Central memory CD8-positive, alpha-beta T cell (primary cell): Measurements from ENCODE around the gene VOPP1.

Source experiments
- ATAC-seq: fragments of 150-1000 bp; cut with Tn5 transposase; replicated peaks from 2 replicates; pipeline ENCODE4 v1.10.0; 2022; ENCODE audit warnings: mild to moderate bottlenecking, moderate FRiP score, moderate number of reproducible peaks; ENCODE audit not compliant: poor library complexity, severe bottlenecking; ENCODE audit errors: extremely low read depth
- DNase-seq, 2 donors: peaks; one replicate each; pipeline ENCODE4 v3.0.0; 2021; ENCODE audit warnings: low spot score in 2 of 2
- H3K27ac Mint-ChIP-seq: one replicate; pipeline ENCODE4 v1.8.0; 2022; ENCODE audit warnings: low read depth, mild to moderate bottlenecking, moderate library complexity, mixed read lengths
- H3K27me3 Mint-ChIP-seq: one replicate; pipeline ENCODE4 v1.8.0; 2022; ENCODE audit warnings: mixed read lengths
- H3K36me3 Mint-ChIP-seq: one replicate; pipeline ENCODE4 v1.8.0; 2022; ENCODE audit warnings: mild to moderate bottlenecking, moderate library complexity, mixed read lengths; ENCODE audit not compliant: insufficient read depth
- H3K4me1 Mint-ChIP-seq: one replicate; pipeline ENCODE4 v1.8.0; 2022; ENCODE audit warnings: mixed read lengths
- H3K4me3 Mint-ChIP-seq: one replicate; pipeline ENCODE4 v1.8.0; 2022; ENCODE audit warnings: mild to moderate bottlenecking, moderate library complexity, mixed read lengths
- H3K9me3 Mint-ChIP-seq: one replicate; pipeline ENCODE4 v1.8.0; 2022; ENCODE audit warnings: mixed read lengths

VOPP1 gene

DNA sequence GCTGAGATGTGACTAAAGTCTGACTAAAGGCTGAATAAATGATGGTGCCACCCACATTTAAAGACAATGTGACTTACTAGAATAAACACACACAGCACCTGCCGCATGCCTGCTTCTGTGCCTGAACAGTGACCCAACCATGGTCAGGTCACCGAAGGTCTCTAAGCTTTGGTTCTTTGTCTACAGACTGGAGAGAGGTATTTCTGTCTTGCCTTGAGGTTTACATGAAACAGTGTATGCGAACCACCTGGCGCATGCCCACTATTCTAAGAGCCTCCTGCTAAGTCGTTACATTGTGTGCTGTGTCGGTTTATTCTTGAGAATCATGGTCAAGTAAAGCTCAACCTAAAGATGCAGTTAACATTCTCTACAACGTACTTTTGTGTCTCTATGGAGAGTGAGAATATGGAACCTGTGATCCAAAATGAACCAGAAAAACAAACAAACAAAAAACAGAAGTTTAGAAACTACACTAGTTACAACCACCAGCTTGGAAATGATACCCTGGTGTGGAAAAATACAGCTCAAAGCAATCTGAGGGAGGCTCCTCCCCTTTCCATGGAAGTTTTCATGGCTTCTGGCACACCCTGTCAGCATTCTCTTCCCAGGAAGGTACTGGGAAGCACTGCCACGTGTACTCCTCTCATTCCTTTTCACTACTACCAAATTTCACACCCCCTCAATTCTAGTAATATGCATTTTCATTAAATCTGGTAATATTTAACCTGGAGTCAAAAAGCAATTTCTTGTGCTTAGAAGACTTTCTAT is 40.0 kb downstream of the VOPP1 start:
- ATAC-seq (no peak), DNase-seq (no peak)
- Mint-ChIP-seq H3K36me3 (peaks cover 10% of the 10 kb centered on the region), H3K9me3 (no peaks in the 10 kb centered on the region), H3K4me1 (peaks cover 79% of the 10 kb centered on the region), H3K4me3 (peak overlapping the region; percentile 63), H3K27me3 (no peaks in the 10 kb centered on the region), H3K27ac (peak overlapping the region; percentile 90)

DNA sequence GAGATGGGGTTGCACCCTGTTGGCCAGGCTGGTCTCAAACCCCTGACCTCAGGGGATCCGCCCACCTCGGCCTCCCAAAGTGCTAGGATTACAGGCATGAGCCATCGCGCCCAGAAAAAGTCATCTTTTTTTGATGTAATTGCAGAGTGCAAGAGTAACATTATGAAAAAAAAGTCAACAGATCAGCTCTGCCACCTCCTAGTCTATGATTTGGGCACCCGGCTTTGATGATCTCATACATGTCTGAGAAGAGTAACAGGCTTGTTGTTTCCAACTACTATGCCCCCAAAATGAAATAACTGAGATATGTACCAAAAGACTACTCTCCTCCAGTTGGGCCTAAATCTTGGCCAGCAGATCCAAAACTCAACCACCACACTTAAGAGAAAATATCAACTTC is 40.8 kb downstream of the VOPP1 start:
- Mint-ChIP-seq H3K27me3 (no peaks in the 10 kb centered on the region), H3K27ac (no peak overlapping the region), H3K4me3 (no peak overlapping the region), H3K36me3 (peaks cover 10% of the 10 kb centered on the region), H3K4me1 (peaks cover 79% of the 10 kb centered on the region), H3K9me3 (no peaks in the 10 kb centered on the region)
- ATAC-seq (no peak), DNase-seq (no peak)

DNA sequence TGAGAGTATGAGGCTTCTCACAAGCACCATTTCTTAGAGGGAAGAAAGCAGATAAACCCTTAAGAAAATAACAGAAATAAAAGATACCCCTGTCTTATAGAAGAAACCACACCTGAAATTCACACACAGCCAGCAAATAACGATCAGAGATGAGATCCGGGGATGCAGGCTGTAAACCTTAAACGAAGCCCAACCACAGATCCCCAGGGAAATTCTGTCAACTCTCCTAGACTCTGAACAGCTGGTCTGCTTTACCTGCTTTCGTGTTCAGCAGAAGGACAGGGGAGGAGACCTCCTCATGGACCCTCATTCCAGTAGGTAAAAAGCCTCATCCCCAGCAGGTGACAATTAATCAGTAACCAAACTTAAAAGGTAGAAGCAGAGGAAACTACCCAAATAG is 45.0 kb downstream of the VOPP1 start:
- H3K4me3 Mint-ChIP-seq = no peak overlapping the region
- ATAC-seq (no peak), DNase-seq (no peak)
- no peaks in the 10 kb centered on the region for H3K27me3 Mint-ChIP-seq
- no peaks in the 10 kb centered on the region for H3K9me3 Mint-ChIP-seq
- H3K36me3 Mint-ChIP-seq = no peaks in the 10 kb centered on the region
- H3K4me1 Mint-ChIP-seq = peaks cover 71% of the 10 kb centered on the region
- no peak overlapping the region for H3K27ac Mint-ChIP-seq

DNA sequence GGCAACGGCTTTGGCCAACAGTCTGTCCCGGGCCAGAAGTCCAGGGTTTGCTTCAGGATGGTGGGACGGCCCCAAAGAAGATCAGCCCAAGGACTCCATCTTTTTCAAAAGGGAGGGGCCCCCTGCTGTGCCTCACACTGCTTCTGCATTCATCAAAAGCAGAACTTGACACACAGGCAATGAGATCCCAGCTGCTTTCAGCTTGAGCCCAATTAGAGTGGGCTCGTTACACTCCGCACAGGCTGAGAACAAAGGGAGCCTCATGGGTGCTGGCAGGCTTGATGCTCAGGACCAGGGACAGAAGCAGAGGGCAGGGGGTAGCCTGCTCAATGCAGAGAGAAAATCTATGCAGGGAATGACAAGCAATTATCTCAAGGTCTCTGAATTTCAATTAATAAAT is 45.5 kb downstream of the VOPP1 start:
- ATAC-seq = no peak

DNA sequence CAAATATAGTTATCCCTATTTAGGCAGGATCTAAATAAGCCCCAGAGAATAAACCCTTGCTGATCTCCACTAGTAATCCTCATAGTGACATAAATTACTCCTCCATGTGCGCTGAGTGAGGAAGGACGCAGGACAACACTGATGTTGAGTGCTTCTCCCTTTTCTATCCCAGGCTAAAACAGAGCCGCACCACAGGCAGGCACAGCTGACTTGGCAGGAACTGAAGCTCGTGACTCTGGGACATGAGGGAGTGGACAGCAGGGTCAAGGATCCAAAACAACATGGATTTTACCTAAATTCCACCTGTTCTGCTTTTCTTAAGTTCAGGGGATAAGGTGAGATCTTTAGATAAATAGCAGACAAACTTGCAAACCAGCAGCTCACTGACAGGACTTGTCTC is 46.0 kb downstream of the VOPP1 start:
- Mint-ChIP-seq H3K4me3 (no peak overlapping the region), H3K27ac (no peak overlapping the region), H3K27me3 (no peaks in the 10 kb centered on the region), H3K36me3 (peaks cover 3% of the 10 kb centered on the region), H3K9me3 (no peaks in the 10 kb centered on the region), H3K4me1 (peaks cover 64% of the 10 kb centered on the region)
- no peak for ATAC-seq
- DNase-seq = no peak

More for the DNA sequence above, 45.5 kb downstream of the VOPP1 start:
- no peaks in the 10 kb centered on the region for H3K27me3 Mint-ChIP-seq
- H3K4me1 Mint-ChIP-seq = peaks cover 66% of the 10 kb centered on the region
- H3K9me3 Mint-ChIP-seq = no peaks in the 10 kb centered on the region
- no peak overlapping the region for H3K4me3 Mint-ChIP-seq
- peaks cover 3% of the 10 kb centered on the region for H3K36me3 Mint-ChIP-seq
- DNase-seq = no peak
- no peak overlapping the region for H3K27ac Mint-ChIP-seq

DNA sequence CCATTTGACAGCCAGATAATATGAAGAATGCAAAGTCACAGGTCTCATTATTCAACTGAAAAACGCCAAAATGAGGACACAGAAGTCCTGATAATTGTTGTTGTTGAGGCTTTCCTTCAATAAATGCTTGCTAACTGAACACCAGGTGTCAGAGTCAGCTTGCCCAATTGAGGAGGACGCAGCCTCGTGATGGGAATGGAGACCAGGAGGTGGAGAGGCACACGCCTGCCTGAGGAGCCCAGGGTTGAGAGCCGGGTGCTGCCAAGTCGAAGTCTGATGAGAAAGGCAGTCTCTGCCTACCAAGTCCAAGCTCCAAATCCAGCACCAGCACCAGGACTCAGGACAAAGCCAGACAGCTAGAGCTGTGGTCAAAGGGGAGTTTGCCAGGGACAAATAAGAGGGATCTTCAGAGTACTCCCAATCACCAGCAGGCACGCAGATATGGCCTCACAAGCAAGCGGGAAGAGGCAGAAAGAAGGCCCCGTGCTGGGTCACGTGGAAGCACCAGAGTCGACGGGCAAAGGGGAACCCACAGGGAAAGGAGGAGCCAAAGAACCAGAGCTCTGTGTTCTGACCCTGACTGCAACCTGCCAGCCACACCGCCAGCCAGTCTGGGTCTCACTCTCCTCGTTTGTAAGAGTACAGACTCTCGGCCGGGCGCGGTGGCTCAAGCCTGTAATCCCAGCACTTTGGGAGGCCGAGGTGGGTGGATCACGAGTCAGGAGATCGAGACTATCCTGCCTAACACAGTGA is 47.6 kb downstream of the VOPP1 start:
- H3K36me3 Mint-ChIP-seq = peaks cover 6% of the 10 kb centered on the region
- H3K4me3 Mint-ChIP-seq = no peak overlapping the region
- ATAC-seq = no peak
- H3K27me3 Mint-ChIP-seq = no peaks in the 10 kb centered on the region
- peak overlapping the region; percentile 44 for H3K27ac Mint-ChIP-seq
- H3K4me1 Mint-ChIP-seq = peaks cover 64% of the 10 kb centered on the region
- no peak for DNase-seq
- H3K9me3 Mint-ChIP-seq = no peaks in the 10 kb centered on the region

DNA sequence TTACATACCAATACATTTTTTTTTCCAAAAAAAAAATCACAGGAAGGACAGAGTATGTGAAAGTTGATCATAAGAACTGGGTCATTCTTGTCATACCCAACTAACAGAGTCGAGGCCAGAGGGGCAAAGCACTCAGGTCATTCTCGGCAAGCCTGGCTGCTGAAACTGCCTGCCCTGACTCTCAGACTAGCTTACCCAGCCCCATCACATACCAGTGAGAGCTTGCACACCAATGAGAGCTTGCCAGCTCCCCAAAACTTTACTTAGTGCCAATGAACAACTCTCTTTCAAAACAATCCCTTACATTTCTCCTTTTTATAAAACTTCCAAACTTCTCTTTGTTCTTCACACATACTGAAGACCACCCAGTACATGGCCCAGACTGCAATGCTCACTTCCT is 48.9 kb downstream of the VOPP1 start:
- Mint-ChIP-seq H3K4me3 (no peak overlapping the region), H3K27ac (peak overlapping the region; percentile 44)

DNA sequence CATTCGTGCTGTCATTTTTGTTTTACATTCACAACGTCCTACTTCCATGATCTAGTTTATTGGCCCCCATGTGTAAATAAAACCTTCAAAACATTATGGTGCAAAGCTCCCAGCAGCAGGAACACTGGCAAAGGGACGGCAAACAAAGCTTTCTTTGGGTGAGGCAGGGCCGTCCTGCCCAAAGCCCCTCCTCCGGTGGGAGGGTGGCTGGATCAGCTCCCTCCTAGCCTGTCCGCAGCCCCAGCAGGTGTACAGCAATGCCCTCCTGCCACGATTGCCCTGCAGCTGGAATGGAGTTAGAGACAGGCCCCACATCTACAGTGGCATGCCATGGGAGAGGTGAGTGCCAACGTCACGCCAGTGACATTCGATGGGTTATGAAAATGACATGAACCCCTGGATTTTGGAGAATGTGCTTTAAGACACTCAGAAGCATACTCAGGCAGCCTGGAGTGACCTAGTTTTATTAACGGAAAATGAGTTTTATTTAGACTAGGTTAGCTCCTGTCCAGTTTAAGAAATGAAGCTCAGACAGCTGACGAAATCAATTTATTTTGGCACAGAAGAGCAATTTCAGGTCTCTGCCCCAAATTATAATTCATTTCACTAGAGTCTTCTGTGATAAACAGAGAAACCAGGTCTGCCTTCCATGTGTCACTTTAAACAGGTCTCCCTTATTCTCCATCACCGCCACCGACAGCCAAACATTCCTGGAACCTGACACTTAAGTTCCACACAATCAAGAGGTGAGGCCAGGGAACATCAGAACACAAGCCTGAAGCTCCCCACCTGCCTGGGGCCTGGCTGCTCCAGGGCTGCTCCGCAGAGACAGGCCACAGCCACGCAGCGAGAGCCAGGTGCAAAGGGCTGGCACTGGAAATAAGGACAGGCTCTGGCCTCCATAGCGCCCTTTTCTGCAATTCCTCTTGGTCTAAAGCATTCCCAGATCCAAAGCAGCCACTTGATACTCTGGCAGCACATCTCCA is 50.1 kb downstream of the VOPP1 start:
- no peaks in the 10 kb centered on the region for H3K27me3 Mint-ChIP-seq
- H3K4me1 Mint-ChIP-seq = peaks cover 78% of the 10 kb centered on the region
- no peak overlapping the region for H3K4me3 Mint-ChIP-seq
- DNase-seq = no peak
- no peaks in the 10 kb centered on the region for H3K9me3 Mint-ChIP-seq
- peaks cover 21% of the 10 kb centered on the region for H3K36me3 Mint-ChIP-seq
- ATAC-seq = no peak
- peak overlapping the region; percentile 44 for H3K27ac Mint-ChIP-seq

More for the DNA sequence above, 48.9 kb downstream of the VOPP1 start:
- DNase-seq (no peak), ATAC-seq (no peak)
- peaks cover 14% of the 10 kb centered on the region for H3K36me3 Mint-ChIP-seq
- peaks cover 70% of the 10 kb centered on the region for H3K4me1 Mint-ChIP-seq
- no peaks in the 10 kb centered on the region for H3K9me3 Mint-ChIP-seq
- no peaks in the 10 kb centered on the region for H3K27me3 Mint-ChIP-seq

DNA sequence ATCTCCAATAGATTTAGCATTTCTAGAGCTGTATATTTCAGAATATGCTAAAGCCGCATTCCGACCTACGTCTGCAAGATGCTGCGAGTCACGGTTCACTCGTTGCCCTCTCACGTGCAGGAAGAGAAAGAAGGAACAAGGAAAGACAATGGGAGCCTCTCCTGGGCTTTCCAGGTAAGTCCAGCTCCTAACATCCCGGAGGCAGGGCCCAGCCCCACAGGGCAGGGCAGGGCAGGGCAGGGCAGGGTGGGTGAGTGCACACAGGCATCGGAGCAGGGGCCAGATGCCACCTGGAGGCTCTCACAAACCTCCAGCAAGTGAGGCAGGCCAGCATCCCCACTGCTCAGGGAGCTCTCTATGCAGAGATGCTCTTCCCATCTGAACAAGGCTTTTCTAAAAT is 50.8 kb downstream of the VOPP1 start:
- H3K4me1 Mint-ChIP-seq = peaks cover 76% of the 10 kb centered on the region
- peaks cover 21% of the 10 kb centered on the region for H3K36me3 Mint-ChIP-seq
- no peaks in the 10 kb centered on the region for H3K9me3 Mint-ChIP-seq
- ATAC-seq (no peak), DNase-seq (no peak)
- peak overlapping the region; percentile 32 for H3K27ac Mint-ChIP-seq
- no peaks in the 10 kb centered on the region for H3K27me3 Mint-ChIP-seq
- no peak overlapping the region for H3K4me3 Mint-ChIP-seq

DNA sequence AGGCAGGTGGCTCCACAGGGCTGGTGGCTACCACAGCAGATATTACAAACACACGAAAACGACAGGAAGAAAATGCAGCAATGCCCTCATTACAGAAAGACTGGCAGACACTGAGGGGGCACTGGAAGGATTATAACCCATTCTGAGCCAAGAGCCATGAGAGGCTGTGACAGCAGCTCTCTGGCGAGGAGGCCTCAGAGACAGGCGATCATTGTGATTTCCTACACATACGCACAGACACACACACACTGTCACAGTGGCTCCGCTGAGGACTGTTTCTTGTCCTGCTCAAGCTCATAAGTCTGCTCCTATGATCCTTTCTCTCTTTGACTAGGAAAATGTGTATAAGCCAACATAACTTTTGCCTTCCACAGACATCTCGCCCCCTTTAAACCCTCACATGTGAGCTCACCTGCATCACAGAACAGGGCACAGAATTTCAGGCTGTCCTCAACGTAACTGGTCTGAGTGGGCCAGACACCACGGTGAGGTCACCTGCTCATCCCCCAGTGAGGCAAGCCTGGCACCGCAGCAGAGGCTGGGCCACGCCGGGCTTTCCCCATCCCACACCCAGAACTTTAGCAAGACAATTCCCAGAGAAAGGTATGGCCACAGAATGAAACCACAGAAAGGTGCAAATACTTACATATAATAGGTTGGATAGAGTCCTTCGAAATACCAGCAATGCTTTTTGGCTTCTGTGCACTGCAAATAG is 51.7 kb downstream of the VOPP1 start:
- Mint-ChIP-seq H3K4me1 (peaks cover 76% of the 10 kb centered on the region), H3K27me3 (no peaks in the 10 kb centered on the region), H3K4me3 (no peak overlapping the region), H3K9me3 (no peaks in the 10 kb centered on the region), H3K36me3 (peaks cover 21% of the 10 kb centered on the region), H3K27ac (peak overlapping the region; percentile 32)
- no peak for DNase-seq
- ATAC-seq = no peak

DNA sequence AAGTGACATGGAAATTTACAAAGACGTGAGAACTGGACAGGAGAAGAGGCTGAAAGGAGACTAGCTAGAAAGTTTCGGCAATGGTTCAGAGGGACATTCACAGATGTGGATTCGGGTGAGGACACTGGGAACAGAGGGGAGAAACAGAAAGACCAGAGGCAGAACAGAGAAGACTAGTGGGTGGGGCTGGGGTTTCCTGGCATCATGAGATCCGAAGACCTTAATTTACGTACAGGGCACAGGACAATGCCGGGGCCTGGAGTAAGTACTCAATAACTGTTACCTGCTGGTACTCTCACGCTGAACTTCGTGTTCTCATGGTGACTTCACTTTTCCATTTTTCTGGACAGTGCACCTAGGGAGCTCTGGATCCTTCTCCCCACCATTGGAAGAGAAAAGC is 53.5 kb downstream of the VOPP1 start:
- no peaks in the 10 kb centered on the region for H3K9me3 Mint-ChIP-seq
- H3K4me1 Mint-ChIP-seq = peaks cover 78% of the 10 kb centered on the region
- peak overlapping the region; percentile 0 for H3K27ac Mint-ChIP-seq
- DNase-seq (no peak), ATAC-seq (no peak)
- no peaks in the 10 kb centered on the region for H3K27me3 Mint-ChIP-seq
- H3K4me3 Mint-ChIP-seq = no peak overlapping the region
- H3K36me3 Mint-ChIP-seq = peaks cover 25% of the 10 kb centered on the region
